CD4-positive, alpha-beta T cell treated with Interleukin-15 for 4 hours (primary cell): Measurements from ENCODE around the gene MAP3K5.

Experiments
- DNase-seq: peaks from one replicate; pipeline ENCODE4 v3.0.0-alpha.2; 2020; ENCODE audit warnings: low spot score

Gene MAP3K5

GRCh38 chr6:136538836-136539235 lies 253.4 kb downstream of the MAP3K5 start:
- DNase-seq: no peak

GRCh38 chr6:136535880-136536650 lies 256.2 kb downstream of the MAP3K5 start:
- no peak for DNase-seq

GRCh38 chr6:136535017-136535765 lies 257.1 kb downstream of the MAP3K5 start:
- no peak for DNase-seq

- DNase-seq: no peak
These were observed 258.0 kb downstream of the MAP3K5 start for GRCh38 chr6:136534268-136534667.

- no peak for DNase-seq
These were observed 258.8 kb downstream of the MAP3K5 start for GRCh38 chr6:136533487-136533886.

- DNase-seq: no peak
These were observed 260.2 kb downstream of the MAP3K5 start for GRCh38 chr6:136532030-136532429.

GRCh38 chr6:136529710-136530109 lies 262.6 kb downstream of the MAP3K5 start:
- DNase-seq: no peak

GRCh38 chr6:136528477-136528876 lies 263.8 kb downstream of the MAP3K5 start:
- DNase-seq: no peak

- DNase-seq: no peak
These were observed 264.4 kb downstream of the MAP3K5 start for GRCh38 chr6:136527831-136528230.

GRCh38 chr6:136526937-136527336 lies 265.3 kb downstream of the MAP3K5 start:
- no peak for DNase-seq

- DNase-seq: no peak
These were observed 265.9 kb downstream of the MAP3K5 start for GRCh38 chr6:136526196-136526930.

GRCh38 chr6:136525586-136526195 lies 266.6 kb downstream of the MAP3K5 start:
- DNase-seq: no peak

- no peak for DNase-seq
These were observed 267.3 kb downstream of the MAP3K5 start for GRCh38 chr6:136524936-136525413.

GRCh38 chr6:136524339-136524935 lies 267.8 kb downstream of the MAP3K5 start:
- no peak for DNase-seq

GRCh38 chr6:136523196-136523595 lies 269.1 kb downstream of the MAP3K5 start:
- no peak for DNase-seq

- DNase-seq: no peak
These were observed 269.6 kb downstream of the MAP3K5 start for GRCh38 chr6:136522636-136523035.

- DNase-seq: no peak
These were observed 270.4 kb downstream of the MAP3K5 start for GRCh38 chr6:136521911-136522310.

GRCh38 chr6:136521427-136521826 lies 270.9 kb downstream of the MAP3K5 start:
- no peak for DNase-seq

- no peak for DNase-seq
These were observed 271.8 kb downstream of the MAP3K5 start for GRCh38 chr6:136520517-136520916.

GRCh38 chr6:136517582-136517981 lies 274.7 kb downstream of the MAP3K5 start:
- DNase-seq: no peak

GRCh38 chr6:136517002-136517401 lies 275.3 kb downstream of the MAP3K5 start:
- DNase-seq: no peak

GRCh38 chr6:136514591-136514990 lies 277.7 kb downstream of the MAP3K5 start:
- DNase-seq: no peak
